Stimulated activated CD4-positive, alpha-beta T cell treated with anti-CD3 and anti-CD28 coated beads, Interleukin-4, amount 100 ng/mL, for 24 hours (primary cell): ENCODE measurements around the gene DHCR24.
"Not testable (repeated sequence)": the region's sequence is repeated elsewhere in the genome, so short reads cannot be mapped to it uniquely, and the experiment has no call there.

Experiments used
- DNase-seq: peaks from one replicate; pipeline ENCODE4 v3.0.0-alpha.2; 2020

Gene DHCR24

GRCh38 chr1:54886724-54887664, at the start of gene DHCR24:
Gene DHCR24, minus strand, starts transcription at chr1:54887195. Its CDS starts 76 bp downstream, at chr1:54887119.
- DNase-seq: peak; percentile 74

- no peak for DNase-seq
These were observed 49.8 kb upstream of the DHCR24 start for GRCh38 chr1:54936791-54937190.

GRCh38 chr1:54934869-54935268, 47.9 kb upstream of the DHCR24 start:
- DNase-seq: no peak

GRCh38 chr1:54934081-54934480, 47.1 kb upstream of the DHCR24 start:
- DNase-seq: not testable (repeated sequence)

- DNase-seq: no peak
These were observed 44.4 kb upstream of the DHCR24 start for GRCh38 chr1:54931275-54931840.

- DNase-seq: no peak
These were observed 42.7 kb upstream of the DHCR24 start for GRCh38 chr1:54929700-54930099.

GRCh38 chr1:54928327-54928726, 41.3 kb upstream of the DHCR24 start:
- no peak for DNase-seq

- no peak for DNase-seq
These were observed 40.7 kb upstream of the DHCR24 start for GRCh38 chr1:54927472-54928240.

GRCh38 chr1:54926970-54927369, 40.0 kb upstream of the DHCR24 start:
- DNase-seq: no peak

GRCh38 chr1:54922921-54923421, 36.0 kb upstream of the DHCR24 start:
- no peak for DNase-seq

GRCh38 chr1:54922040-54922761, 35.2 kb upstream of the DHCR24 start:
- no peak for DNase-seq

- no peak for DNase-seq
These were observed 32.7 kb upstream of the DHCR24 start for GRCh38 chr1:54919367-54920359.

GRCh38 chr1:54911076-54911475, 24.1 kb upstream of the DHCR24 start:
- not testable (repeated sequence) for DNase-seq

- no peak for DNase-seq
These were observed 19.6 kb upstream of the DHCR24 start for GRCh38 chr1:54906586-54906985.

- no peak for DNase-seq
These were observed 17.6 kb upstream of the DHCR24 start for GRCh38 chr1:54904476-54905048.

GRCh38 chr1:54894271-54894670, 7.3 kb upstream of the DHCR24 start:
- no peak for DNase-seq

GRCh38 chr1:54892586-54892985, 5.6 kb upstream of the DHCR24 start:
- DNase-seq: no peak

GRCh38 chr1:54889132-54889725, 2.2 kb upstream of the DHCR24 start:
- no peak for DNase-seq

GRCh38 chr1:54888080-54888733, 1.2 kb upstream of the DHCR24 start:
- no peak for DNase-seq

- no peak for DNase-seq
These were observed 673 bp upstream of the DHCR24 start for GRCh38 chr1:54887665-54888071.
